ENCODE measurements around the gene POLR3B. TPM values are rescaled to one million over a fixed set of nuclear protein-coding genes. Genes with fewer than 3 reads are reported as not detected.

POLR3B gene
- total RNA-seq, 1 donor: 18.5 TPM

Other genes with a start within 250 kb of the POLR3B start
- gene NUAK1, start 218.8 kb upstream of the POLR3B start, total RNA-seq (ENCODE audit: low replicate concordance): 3.0 and 8.3 TPM in 2 replicates
- 162 and 217 TPM in 2 replicates for gene CKAP4, start 109.7 kb upstream of the POLR3B start, total RNA-seq (ENCODE audit: low replicate concordance)
- gene TCP11L2, start 55.0 kb upstream of the POLR3B start, total RNA-seq (ENCODE audit: low replicate concordance): 36.1 and 42.4 TPM in 2 replicates
- gene RFX4, start 225.3 kb downstream of the POLR3B start, total RNA-seq (ENCODE audit: low replicate concordance): not detected in 2 replicates